T-helper 1 cell treated with Interleukin-12 subunit alpha and Interleukin-12 subunit beta and Interleukin-4 antibody, amounts not matched to agents 30 ng/mL and 1 ng/mL, for 36 hours (primary cell): ENCODE measurements around the gene ACTR1A. TPM values are rescaled to one million over a fixed set of nuclear protein-coding genes. Genes with fewer than 3 reads are reported as not detected.

Experiments
- intact Hi-C: fragments of 100-400 bp; cut with micrococcal nuclease; formaldehyde crosslinking; loops from one replicate; pipeline ENCODE4 v1.15.1; 2024
- total RNA-seq: library from RNA; stranded (reverse); gene quantifications from 2 replicates; pipeline ENCODE4 v1.2.3, GENCODE V29; 2022

Gene ACTR1A
- total RNA-seq, 1 donor from 2014 or later, result 74.9 TPM

DNA sequence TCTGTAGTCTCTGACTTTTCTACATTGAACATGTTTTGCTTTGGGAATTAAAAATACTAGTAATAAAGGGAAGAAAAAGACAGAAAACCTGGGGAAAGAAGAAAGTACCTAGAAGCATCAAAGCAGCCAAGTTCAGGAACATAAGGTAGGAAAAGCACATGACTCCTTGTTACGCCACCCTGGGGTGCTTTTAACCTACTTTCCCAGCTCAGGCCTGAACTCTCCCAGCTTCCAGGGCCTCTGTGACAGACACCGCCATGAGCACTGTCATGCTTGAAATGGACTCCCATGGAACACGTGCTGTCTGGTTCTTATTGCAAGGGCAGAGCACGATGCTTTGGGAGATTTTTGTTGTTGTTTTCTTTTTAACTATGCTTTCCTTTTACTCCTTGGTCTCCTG lies 11.4 kb downstream of the ACTR1A start:
- intact Hi-C loops, result no loop called here

GRCh38 chr10:102485093-102485784 lies 17.3 kb downstream of the ACTR1A start:
- intact Hi-C loops, result no loop called here

DNA sequence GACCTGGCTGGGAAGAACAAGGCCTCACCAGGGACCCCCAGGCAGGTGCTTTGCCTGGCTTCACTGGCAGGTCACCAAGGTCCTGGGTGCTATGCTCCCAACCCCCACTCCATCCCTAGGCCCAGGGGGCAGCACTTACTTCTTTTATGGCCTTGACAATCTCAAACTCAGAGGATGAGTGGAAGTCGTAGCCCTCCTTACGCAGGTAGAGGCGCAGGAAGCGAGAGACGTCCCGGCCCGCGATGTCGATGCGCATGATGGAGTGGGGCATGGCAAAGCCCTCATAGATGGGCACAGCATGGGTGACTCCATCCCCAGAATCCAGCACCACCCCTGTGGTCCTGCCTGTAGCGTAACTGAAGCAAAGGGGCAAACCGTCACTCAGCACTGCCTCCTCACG lies 18.5 kb downstream of the ACTR1A start:
- intact Hi-C loops, result no loop called here

DNA sequence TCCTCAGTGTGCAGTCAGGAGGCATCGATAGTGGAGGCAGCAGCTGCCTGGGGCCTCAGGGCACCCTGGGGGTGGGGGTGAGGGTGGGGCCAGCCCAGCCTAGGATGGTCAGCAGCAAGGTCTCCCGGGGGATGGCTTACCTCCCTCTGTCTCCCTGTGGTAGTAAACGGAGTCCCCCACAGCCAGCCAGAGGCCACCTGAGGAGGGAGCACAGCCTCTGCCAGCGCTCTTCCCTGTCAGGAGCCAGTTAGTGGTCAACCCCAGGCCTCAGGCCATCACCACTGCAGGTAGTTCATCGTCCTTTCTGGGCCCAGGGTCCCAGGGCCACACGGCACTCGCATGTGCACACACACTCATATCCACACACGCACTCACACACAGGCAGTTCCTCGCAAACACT lies 22.1 kb downstream of the ACTR1A start:
- intact Hi-C loops, result no loop called here

DNA sequence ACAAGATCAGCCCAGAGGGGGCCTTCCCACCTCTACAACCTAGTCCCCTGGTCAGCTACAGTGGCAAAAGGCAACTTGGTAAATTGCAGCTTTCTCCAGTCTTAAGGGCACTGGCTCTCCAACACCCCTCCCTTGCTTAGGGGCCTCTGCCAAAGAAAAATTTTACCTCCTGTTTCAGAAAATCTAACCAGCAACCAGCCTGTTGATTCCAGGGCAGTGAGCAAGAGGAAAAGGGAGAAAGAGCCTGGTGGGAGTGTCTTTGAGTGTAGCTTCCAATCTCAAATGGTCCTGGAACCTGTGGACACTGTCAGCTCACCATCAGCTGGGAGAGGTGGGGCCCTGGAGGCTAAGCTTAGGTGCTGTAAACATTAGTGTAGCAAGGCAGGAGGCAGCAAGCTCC lies 22.9 kb downstream of the ACTR1A start:
- intact Hi-C loops, result loop anchor here (1.0 kb wide), 10 partner anchors 18 to 310 kb away; partner anchors contain the start of gene CUEDC2

DNA sequence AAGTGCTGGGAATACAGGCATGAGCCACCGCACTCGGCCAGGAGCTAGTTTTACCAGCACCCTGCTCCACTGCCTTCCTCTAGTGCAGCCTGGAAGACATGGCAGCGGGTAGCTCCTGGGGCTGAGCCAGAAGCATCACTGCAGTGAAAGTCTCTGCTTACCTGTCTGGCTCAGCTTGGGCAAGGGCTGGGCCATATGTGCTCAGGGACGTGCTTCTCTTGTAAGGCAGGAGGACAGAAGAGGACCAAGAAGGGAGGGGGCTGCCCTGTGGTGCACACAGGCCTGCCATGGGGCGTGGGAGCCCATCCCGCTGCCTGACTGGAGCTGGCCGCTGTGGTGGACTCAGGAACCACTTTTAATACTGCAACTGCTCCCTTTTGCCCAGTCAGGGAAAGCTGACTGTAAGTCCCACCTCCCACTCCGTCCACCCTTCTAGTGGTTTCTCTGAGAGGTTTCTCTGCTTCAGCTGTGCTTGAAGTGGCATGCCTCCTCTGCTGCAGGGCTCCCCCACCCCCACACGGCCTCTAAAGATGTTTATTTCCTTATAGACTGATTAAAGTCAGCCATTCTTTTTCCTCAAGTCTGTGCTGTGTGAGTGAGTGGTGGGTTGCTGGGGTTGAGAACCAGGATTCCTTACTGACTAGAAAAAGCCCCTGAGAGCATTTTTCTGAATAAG lies 25.9 kb downstream of the ACTR1A start:
- intact Hi-C loops, result no loop called here

DNA sequence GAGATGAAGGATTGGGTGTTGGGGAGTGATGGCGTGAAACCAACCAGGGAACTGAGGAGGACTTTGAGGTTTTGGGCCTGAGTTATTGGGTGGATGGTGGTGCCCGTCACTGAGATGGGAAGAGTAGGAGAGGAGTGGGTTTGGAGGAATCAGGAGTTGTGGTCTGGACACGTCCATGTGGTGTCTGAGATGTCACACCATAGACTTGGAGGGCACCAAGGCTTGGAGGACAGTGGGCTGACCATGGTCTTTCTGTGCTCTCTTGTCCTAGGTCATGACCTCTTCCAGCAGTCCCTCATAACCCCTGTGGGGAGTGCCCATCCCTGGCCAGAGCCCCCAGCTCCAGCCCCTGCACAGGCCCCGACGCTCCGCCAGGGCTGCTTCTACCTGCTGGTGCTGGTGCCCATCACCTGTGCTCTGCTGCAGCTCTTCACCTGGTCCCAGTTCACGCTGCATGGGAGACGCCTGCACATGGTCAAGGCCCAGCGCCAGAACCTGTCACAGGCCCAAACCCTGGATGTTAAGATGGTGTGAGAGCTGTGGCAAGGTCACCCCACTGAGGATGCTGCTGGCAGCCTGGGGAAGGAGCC lies 27.0 kb downstream of the ACTR1A start:
- intact Hi-C loops, result no loop called here

GRCh38 chr10:102473445-102474331 lies 28.8 kb downstream of the ACTR1A start:
- intact Hi-C loops, result no loop called here

GRCh38 chr10:102470579-102471546 lies 31.6 kb downstream of the ACTR1A start:
- intact Hi-C loops, result no loop called here

DNA sequence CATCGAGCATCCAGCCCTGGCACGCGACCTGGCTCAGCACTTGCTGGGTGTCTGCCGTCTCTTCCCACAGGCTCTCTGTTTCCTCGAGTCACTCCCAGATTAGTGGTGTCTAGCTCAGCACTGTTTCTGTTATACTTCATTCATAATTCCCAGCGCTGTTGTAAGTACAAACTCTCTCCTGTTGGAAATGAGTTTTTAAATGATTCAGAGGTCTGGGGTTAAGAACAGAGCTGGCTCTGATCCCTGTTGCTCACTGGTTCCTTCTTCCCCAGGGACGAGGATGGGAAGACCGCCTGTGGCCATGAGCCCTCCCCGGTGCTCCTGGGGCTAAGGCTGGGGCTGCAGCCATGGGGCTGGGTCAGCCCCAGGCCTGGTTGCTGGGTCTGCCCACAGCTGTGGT lies 33.8 kb downstream of the ACTR1A start:
- intact Hi-C loops, result no loop called here

DNA sequence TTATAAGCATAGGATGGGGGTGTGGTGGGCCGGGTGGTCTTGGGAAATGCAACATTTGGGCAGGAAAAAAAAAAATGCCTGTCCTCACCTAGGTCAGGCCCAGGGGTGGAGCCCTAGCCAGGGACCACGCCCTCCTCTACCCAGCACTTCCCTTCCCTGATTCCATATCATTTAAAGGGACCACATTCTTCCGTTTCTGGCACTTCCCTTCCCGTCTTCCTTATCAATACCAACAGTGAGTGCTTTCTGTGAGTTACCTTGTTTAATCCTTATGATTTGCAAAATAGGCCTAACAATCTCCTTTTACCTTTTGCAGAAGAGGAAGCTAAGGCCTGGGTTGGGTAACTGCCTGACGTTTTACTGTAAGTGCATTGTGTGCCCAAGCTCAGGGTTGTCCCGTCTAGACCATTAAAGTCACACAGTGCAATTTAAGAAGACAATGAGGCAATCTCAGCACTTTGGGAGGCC lies 34.5 kb downstream of the ACTR1A start:
- intact Hi-C loops, result no loop called here

DNA sequence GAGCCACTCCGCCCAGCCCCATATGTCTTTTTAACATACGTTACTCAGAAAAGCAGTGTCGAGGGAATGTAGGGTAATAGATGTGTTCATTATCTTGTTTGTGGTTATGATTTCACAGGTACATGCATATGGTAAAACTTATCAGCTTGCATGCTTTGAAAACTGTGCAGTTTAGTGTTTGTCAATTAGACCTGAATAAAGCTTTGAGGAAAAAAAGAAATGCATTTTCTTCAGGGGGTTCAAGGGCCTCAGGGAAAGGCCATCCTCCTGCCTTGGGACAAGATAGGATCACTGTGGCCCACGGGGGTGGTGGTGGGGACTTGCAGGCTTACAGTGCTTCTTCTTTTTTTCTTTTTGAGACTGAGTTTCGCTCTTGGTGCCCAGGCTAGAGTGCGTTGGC lies 35.2 kb downstream of the ACTR1A start:
- intact Hi-C loops, result no loop called here

DNA sequence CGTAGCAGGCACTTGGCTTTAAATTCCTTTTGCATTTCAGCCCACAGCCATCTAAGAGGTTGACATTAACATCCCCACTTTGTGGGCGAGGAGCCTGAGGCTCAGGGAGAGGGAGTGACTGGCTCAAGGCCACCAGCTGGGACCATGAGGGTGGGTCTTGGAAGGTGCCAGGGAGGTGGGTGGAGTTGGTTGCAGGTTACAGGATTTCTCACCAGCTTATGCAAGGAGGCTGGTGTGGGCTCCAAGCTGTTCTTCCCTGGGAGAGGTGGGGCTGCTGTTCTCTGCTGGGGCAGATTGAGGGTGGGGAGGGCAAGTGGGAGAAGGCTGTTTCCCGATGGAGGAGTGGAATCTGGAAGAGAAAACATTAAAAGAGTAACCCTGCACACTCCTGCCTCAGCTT lies 37.0 kb downstream of the ACTR1A start:
- intact Hi-C loops, result no loop called here

GRCh38 chr10:102463983-102464382 lies 38.5 kb downstream of the ACTR1A start:
- intact Hi-C loops, result no loop called here

DNA sequence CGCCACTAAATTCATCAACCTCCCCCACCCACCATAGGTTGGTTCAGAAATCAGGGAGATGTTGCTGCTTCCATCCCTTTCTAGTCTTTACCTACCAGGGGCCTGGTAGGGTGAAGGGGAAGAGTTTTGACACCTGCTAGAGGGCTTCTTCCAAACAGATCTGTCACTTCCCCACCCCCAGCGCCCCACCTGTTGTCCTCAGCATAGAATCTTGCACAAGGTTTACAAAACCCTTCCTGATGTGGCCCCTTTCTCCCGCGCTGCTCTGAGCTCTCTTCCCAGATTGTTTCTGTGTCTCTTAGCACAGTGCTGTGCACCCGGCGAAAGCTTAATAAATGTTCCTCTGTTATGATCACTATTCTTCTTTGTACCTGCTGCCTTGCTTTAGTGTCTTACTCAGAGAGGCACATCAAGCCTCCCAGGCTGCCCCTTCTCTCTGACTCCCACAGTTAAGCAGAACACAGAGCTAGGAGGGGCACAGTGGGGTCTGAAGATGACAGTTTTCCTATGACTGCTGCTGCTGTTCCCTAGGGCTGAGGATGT lies 39.9 kb downstream of the ACTR1A start:
- intact Hi-C loops, result no loop called here

DNA sequence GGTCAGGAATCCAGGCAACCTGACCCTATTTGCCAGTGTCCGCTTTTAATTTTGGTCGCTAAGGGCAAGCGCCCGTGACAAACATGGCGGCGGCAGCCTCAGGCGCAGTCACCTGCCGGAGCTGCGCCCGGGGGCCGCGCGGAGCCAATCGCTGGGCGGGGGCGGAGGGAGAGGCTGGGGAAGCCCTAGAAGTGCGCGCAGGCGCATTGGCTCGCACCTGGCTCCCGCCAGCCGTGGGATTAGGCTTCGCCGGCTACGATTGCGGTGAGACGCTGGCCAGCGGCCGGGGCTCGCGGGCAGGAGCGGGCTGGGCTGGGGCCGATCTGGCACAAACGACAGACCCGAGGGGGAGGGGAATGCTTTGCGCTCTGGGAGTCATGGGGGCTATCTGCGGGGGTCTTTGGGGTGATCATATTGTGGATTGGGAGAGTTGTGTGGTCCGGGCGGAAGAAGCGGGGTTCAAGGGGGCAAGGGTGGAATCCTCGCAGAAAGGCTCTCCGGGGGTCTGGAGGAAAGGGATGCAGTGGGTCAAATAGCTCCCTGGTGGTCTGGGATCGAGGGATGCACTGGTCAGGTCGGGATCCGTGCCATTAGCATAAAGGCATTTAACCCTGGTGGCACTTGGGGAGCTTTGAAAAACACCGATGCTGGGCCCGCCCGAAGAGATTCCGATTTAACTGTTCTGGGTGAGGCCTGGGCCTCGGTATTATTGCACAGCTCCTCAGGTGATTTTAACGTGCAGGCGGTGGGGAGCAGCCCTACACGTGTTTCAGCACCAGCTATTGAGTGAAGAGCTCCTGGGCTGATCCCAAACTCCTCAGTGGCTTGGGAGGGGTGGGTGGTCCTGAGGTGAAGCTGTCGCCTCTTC lies 41.1 kb downstream of the ACTR1A start:
- intact Hi-C loops, result loop anchor here (1.0 kb wide), 7 partner anchors 12 to 329 kb away; partner anchors contain the start of genes ACTR1A and CUEDC2

GRCh38 chr10:102460836-102461186 lies 41.7 kb downstream of the ACTR1A start:
- intact Hi-C loops, result loop anchor here (1.0 kb wide), 7 partner anchors 12 to 329 kb away; partner anchors contain the start of genes ACTR1A and CUEDC2

- intact Hi-C loops, result no loop called here
Measured at GRCh38 chr10:102458656-102459055, 43.9 kb downstream of the ACTR1A start.

DNA sequence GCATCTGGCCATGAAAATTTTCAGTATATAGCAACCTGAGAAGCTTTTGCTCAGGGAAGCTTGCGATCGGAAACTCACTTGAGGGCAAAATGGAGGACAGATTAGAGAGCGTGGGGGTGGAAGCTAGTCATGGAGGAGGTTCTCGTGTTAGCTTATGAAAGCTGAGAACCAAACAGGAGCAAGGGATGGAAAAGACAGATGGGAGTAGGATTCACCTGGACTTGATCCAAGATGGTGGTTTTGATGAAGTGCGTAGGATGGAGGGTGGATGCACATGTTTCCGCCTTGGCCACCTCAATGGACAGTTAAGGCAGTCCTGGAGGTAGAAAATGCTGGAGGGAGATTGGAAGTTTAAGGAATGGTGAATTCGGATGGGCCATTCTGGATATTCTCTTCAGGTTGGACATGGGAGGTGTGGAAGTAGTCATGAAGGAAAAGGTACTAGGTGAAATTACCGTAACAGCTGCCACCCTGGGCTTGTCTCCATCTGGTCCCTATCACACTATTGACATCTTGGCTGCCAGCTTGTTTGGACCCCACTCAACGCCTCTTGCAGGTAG lies 44.8 kb downstream of the ACTR1A start:
- intact Hi-C loops, result no loop called here
